ENCODE results near the gene RFX4.

GRCh38 chr12:106774005-106774807, 191.4 kb downstream of the RFX4 start, which contains the start of gene RIC8B:
- TF ChIP-seq CTCF (IDR thresholded peaks at IDR 0.05) (peak in 1 of 6 experiments; percentile 43), POLR2A (IDR thresholded peaks at IDR 0.05) (peak in 3 of 4 donors; percentile 36 to 49 (median 40))

All from esophagus squamous epithelium (tissue), 4 donors.